ENCODE measurements around the gene SLC10A1. TPM values are rescaled to one million over a fixed set of nuclear protein-coding genes. Genes with fewer than 3 reads are reported as not detected.

SLC10A1 gene
- total RNA-seq, 1 experiment from 2014 or later, result not detected

GRCh38 chr14:69766984-69767368, 30.1 kb downstream of the SLC10A1 start, which contains the start of gene SRSF5 (continued):
- TF ChIP-seq POLR2AphosphoS5 (IDR thresholded peaks at IDR 0.05; ENCODE audit: low read depth, low read length) (peak; percentile 99), ZNF274 (IDR thresholded peaks at IDR 0.05; ENCODE audit: low read depth, low read length) (no peak)

DNA sequence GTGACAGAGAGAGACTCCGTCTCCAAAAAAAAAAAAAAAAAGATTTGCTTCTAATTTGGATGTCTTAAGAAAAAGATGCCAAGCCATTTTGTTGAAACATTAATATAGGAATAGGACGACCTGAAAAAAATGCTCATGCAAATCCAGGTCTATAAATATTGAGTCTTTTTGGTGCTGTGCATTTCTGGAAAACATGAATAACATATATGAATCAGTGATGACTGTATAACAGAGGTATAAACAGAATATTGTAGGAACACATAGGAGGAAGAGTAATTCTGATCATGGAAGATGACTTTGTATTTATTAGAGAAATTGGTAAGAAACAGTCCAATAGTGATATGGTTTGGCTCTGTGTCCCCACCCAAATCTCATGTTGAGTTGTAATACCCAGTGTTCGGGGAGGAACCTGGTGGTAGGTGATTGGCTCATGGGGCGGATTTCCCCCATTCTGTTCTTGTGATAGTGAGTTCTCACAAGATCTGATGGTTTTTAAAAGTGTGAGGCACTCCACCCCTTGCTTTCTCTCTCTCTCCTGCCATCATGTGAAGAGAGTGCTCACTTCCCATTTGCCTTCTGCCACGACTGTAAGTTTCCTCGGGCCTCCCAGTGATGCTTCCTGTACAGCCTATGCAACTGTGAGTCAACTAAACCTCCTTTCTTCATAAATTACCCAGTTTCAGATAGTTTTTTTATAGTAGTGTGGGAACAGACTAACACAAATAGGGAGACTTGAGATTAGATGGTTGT, 33.1 kb downstream of the SLC10A1 start:
- no peak for ATAC-seq
- Histone ChIP-seq H3K9me3 (ENCODE audit: control insufficient read depth in 1 of 2, insufficient read depth in 1 of 2, low read depth in 1 of 2, low read length in 2 of 2) (no peaks in the 10 kb centered on the region), H3K27me3 (ENCODE audit: insufficient read depth, low read length) (no peaks in the 10 kb centered on the region), H3K4me3 (replicated peaks in 1 of 2; ENCODE audit: low read depth in 1 of 2, low read length in 2 of 2) (no peak overlapping the region), H3K79me2 (ENCODE audit: insufficient read depth, low read length) (peaks cover 20% of the 10 kb centered on the region), H3K36me3 (ENCODE audit: control insufficient read depth in 1 of 2, insufficient read depth in 2 of 2, low read length in 2 of 2) (peaks cover 11 to 12% of the 10 kb centered on the region in 2 experiments), H3K4me2 (ENCODE audit: low read length) (no peak overlapping the region), H3K9me2 (ENCODE audit: insufficient read depth) (no peaks in the 10 kb centered on the region), H3K27ac (ENCODE audit: low read depth, low read length) (no peak overlapping the region), H3K9ac (ENCODE audit: low read length) (no peak overlapping the region), H4K20me1 (ENCODE audit: insufficient read depth) (peaks cover 13% of the 10 kb centered on the region; the same call in 1 of the 2 replicates), H3K4me1 (ENCODE audit: control insufficient read depth in 1 of 2, insufficient read depth in 2 of 2, low read length in 2 of 2) (peaks cover 3 to 12% of the 10 kb centered on the region in 2 experiments; a peak in 3 of 4 replicates), H2AFZ (ENCODE audit: low read depth, low read length, poor library complexity, severe bottlenecking) (no peak overlapping the region)
- ChIA-PET RAD21 (ENCODE audit: low non-redundant PET in 1 of 2, low total read pairs in 2 of 2, uncharacterized antibody in 2 of 2, unreplicated experiment in 2 of 2) (no interaction called here), CTCF (no interaction called here), POLR2A (no interaction called here)
- no TSS peak for BruUV-seq (replicated peaks)
- no peak for DNase-seq (ENCODE audit: low read depth, low spot score)
- intact Hi-C loops (cut with micrococcal nuclease), result no loop called here
- TF ChIP-seq ATF3 (IDR thresholded peaks at IDR 0.05) (no peak), POLR2A (IDR thresholded peaks at IDR 0.05; ENCODE audit: borderline replicate concordance, extremely low read depth, insufficient read depth, insufficient read length) (no peak), RAD21 (IDR thresholded peaks at IDR 0.05; ENCODE audit: low read depth) (no peak), REST (IDR thresholded peaks at IDR 0.05; ENCODE audit: low read depth) (no peak), TCF7L2 (IDR thresholded peaks at IDR 0.05; ENCODE audit: borderline replicate concordance, extremely low read depth, insufficient read depth, insufficient read length) (no peak), EZH2 (IDR thresholded peaks at IDR 0.05) (no peak), ELF1 (IDR thresholded peaks at IDR 0.05; ENCODE audit: borderline replicate concordance, low read depth) (no peak), EZH2phosphoT487 (IDR thresholded peaks at IDR 0.05; ENCODE audit: borderline replicate concordance) (no peak), MAX (IDR thresholded peaks at IDR 0.05) (no peak), SIN3A (IDR thresholded peaks at IDR 0.05; ENCODE audit: low read depth) (no peak), YY1 (IDR thresholded peaks at IDR 0.05; ENCODE audit: extremely low read depth, insufficient replicate concordance, low read depth, low read length) (no peak), CBX3 (IDR thresholded peaks at IDR 0.05; ENCODE audit: low read depth) (no peak), ZNF274 (IDR thresholded peaks at IDR 0.05; ENCODE audit: low read depth, low read length) (no peak), JUND (IDR thresholded peaks at IDR 0.05) (no peak), SP1 (IDR thresholded peaks at IDR 0.05; ENCODE audit: low read depth) (no peak), EGR1 (IDR thresholded peaks at IDR 0.05; ENCODE audit: low read depth) (no peak)
- TF ChIP-seq, protein P1, sequence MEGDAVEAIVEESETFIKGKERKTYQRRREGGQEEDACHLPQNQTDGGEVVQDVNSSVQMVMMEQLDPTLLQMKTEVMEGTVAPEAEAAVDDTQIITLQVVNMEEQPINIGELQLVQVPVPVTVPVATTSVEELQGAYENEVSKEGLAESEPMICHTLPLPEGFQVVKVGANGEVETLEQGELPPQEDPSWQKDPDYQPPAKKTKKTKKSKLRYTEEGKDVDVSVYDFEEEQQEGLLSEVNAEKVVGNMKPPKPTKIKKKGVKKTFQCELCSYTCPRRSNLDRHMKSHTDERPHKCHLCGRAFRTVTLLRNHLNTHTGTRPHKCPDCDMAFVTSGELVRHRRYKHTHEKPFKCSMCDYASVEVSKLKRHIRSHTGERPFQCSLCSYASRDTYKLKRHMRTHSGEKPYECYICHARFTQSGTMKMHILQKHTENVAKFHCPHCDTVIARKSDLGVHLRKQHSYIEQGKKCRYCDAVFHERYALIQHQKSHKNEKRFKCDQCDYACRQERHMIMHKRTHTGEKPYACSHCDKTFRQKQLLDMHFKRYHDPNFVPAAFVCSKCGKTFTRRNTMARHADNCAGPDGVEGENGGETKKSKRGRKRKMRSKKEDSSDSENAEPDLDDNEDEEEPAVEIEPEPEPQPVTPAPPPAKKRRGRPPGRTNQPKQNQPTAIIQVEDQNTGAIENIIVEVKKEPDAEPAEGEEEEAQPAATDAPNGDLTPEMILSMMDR (IDR thresholded peaks at IDR 0.05 in 2 of 3, conservative IDR thresholded peaks at IDR 0.05 in 1 of 3; ENCODE audit: borderline replicate concordance in 1 of 3, insufficient read depth in 1 of 3, low read depth in 2 of 3, low read length in 2 of 3), result no peak

Data from HCT116 (cell line).